Muscle layer of duodenum (tissue), 2 donors: ENCODE data around the gene EXOC2.

ENCODE experiments used
- H3K27ac ChIP-seq: one replicate; pipeline ENCODE4 v1.7.0; 2013; ENCODE audit warnings: mild to moderate bottlenecking, low read length
- H3K27me3 ChIP-seq: one replicate; pipeline ENCODE4 v1.7.0; 2013; ENCODE audit warnings: low read depth, mild to moderate bottlenecking, control low read depth, low read length
- H3K36me3 ChIP-seq, 2 donors: one replicate each; pipeline ENCODE4 v1.7.0; 2013; ENCODE audit warnings: low read length in 2 of 2, control low read depth in 1 of 2, mild to moderate bottlenecking in 1 of 2; ENCODE audit not compliant: insufficient read depth in 2 of 2, control insufficient read depth in 1 of 2
- H3K4me1 ChIP-seq, 2 donors: one replicate each; pipeline ENCODE4 v1.7.0; 2013; ENCODE audit warnings: low read length in 2 of 2, mild to moderate bottlenecking in 2 of 2, control low read depth in 1 of 2, moderate library complexity in 1 of 2; ENCODE audit not compliant: insufficient read depth in 2 of 2, control insufficient read depth in 1 of 2
- H3K4me3 ChIP-seq, 2 donors: one replicate each; pipeline ENCODE4 v1.7.0; 2013; ENCODE audit warnings: low read length in 2 of 2, low read depth in 1 of 2, mild to moderate bottlenecking in 1 of 2
- H3K9me3 ChIP-seq, 2 donors: one replicate each; pipeline ENCODE4 v1.7.0; 2013; ENCODE audit warnings: low read length in 2 of 2, control low read depth in 1 of 2, mild to moderate bottlenecking in 1 of 2; ENCODE audit not compliant: control insufficient read depth in 1 of 2
- donor health status: healthy.

The EXOC2 gene

GRCh38 chr6:502761-503160 lies 190.2 kb downstream of the EXOC2 start:
- Histone ChIP-seq H3K4me1 (no peaks in the 10 kb centered on the region), H3K4me3 (no peak overlapping the region), H3K36me3 (peaks cover 0 to 24% of the 10 kb centered on the region in 2 donors), H3K27me3 (no peaks in the 10 kb centered on the region), H3K9me3 (no peaks in the 10 kb centered on the region), H3K27ac (no peak overlapping the region)

DNA sequence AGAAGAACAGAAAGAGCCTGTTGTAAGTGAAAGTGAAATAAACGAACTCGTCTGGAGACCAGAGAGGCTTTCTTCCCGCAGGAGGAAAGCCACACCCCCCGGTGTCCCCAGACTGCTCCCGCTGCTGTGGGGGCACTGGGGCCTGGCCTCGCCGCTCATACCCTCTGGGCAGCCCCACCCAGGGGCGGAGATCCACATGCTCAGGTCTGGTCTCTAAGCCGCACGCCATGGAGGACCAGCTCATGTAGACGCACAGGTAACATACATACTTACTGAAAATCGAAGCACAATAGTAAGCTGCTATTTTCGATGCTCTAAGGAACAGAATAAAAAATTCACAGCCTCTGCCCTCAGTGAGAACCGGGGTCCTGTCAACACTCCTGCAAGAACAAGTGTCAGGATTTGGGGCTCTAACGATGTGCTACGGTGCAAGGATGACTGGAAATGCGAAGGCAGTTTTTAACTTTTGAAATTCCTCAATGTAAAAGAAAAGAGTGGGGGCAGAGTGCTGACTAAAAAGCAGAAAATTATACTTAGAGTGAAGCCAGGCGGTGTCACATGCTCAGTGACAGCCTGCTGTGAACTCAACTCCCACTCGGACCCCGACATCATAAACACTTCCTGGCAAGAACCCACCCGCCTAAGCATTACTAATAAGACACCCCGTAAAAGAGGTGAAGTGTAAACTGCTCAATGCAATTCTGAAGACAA lies 190.9 kb downstream of the EXOC2 start:
- no peaks in the 10 kb centered on the region for H3K9me3 ChIP-seq
- H3K4me1 ChIP-seq: no peaks in the 10 kb centered on the region
- no peaks in the 10 kb centered on the region for H3K27me3 ChIP-seq
- no peak overlapping the region for H3K27ac ChIP-seq
- H3K36me3 ChIP-seq: peaks cover 0 to 24% of the 10 kb centered on the region in 2 donors
- H3K4me3 ChIP-seq: no peak overlapping the region

- Histone ChIP-seq H3K27me3 (no peaks in the 10 kb centered on the region), H3K4me3 (no peak overlapping the region), H3K36me3 (peaks cover 0 to 25% of the 10 kb centered on the region in 2 donors), H3K9me3 (no peaks in the 10 kb centered on the region), H3K4me1 (no peaks in the 10 kb centered on the region), H3K27ac (no peak overlapping the region)
These were observed 193.3 kb downstream of the EXOC2 start for GRCh38 chr6:499617-500016.

GRCh38 chr6:498795-499231 lies 194.1 kb downstream of the EXOC2 start:
- H3K4me3 ChIP-seq: no peak overlapping the region
- H3K36me3 ChIP-seq: peaks cover under 1 to 21% of the 10 kb centered on the region in 2 donors
- no peaks in the 10 kb centered on the region for H3K27me3 ChIP-seq
- H3K4me1 ChIP-seq: no peaks in the 10 kb centered on the region
- no peak overlapping the region for H3K27ac ChIP-seq
- H3K9me3 ChIP-seq: no peaks in the 10 kb centered on the region

- Histone ChIP-seq H3K27me3 (no peaks in the 10 kb centered on the region), H3K36me3 (peaks cover 10 to 26% of the 10 kb centered on the region in 2 donors), H3K4me1 (no peaks in the 10 kb centered on the region), H3K4me3 (no peak overlapping the region), H3K27ac (no peak overlapping the region), H3K9me3 (no peaks in the 10 kb centered on the region)
These were observed 195.7 kb downstream of the EXOC2 start for GRCh38 chr6:497258-497657.

DNA sequence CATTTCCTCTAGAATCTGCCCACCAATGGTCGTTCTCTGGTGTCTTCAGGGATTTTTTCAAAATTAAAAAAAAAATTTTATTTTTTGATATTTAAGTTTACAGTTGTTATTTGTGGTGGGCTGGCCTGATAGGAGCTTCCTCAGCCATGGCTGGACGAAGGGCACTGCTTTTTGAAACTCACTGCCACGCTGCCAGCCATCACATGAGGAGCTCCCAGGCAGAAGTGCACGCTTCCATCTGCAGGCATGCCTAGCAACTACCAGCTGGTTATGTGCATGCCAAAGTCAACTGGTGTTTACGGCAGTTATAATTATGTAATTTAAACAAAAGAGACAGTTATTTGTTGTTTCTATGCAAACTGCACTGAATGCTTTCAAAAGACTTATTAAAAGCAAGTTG lies 196.3 kb downstream of the EXOC2 start:
- H3K27ac ChIP-seq: no peak overlapping the region
- no peak overlapping the region for H3K4me3 ChIP-seq
- no peaks in the 10 kb centered on the region for H3K27me3 ChIP-seq

GRCh38 chr6:494394-494793 lies 198.5 kb downstream of the EXOC2 start:
- peaks cover 10 to 41% of the 10 kb centered on the region in 2 donors for H3K36me3 ChIP-seq
- H3K27ac ChIP-seq: no peak overlapping the region
- H3K4me3 ChIP-seq: no peak overlapping the region
- H3K4me1 ChIP-seq: no peaks in the 10 kb centered on the region
- H3K27me3 ChIP-seq: no peaks in the 10 kb centered on the region
- H3K9me3 ChIP-seq: no peaks in the 10 kb centered on the region

More for the DNA sequence above, 196.3 kb downstream of the EXOC2 start:
- peaks cover 10 to 26% of the 10 kb centered on the region in 2 donors for H3K36me3 ChIP-seq
- no peaks in the 10 kb centered on the region for H3K9me3 ChIP-seq
- H3K4me1 ChIP-seq: no peaks in the 10 kb centered on the region

DNA sequence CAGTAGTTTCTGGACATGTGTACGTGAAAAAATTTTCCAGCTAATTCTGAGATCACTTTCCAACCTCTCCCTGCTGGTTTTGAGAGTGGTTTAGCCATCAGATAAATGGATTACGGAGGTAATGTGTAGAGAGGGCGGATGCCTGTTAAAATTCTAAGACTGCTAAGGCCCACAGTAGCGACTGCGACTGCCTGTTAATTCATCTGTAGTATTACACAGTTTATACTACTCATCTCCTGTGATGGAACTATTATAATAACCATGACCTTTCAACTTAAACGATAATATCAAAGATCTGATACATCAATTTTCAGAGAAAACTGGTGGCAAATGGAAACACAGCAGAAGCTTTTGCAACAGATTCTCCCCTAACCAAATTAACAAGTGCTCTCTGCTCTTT lies 199.1 kb downstream of the EXOC2 start:
- H3K4me1 ChIP-seq: no peaks in the 10 kb centered on the region
- H3K4me3 ChIP-seq: no peak overlapping the region
- H3K27ac ChIP-seq: no peak overlapping the region
- H3K9me3 ChIP-seq: no peaks in the 10 kb centered on the region
- no peaks in the 10 kb centered on the region for H3K27me3 ChIP-seq
- peaks cover 10 to 40% of the 10 kb centered on the region in 2 donors for H3K36me3 ChIP-seq

GRCh38 chr6:492816-493414 lies 200.0 kb downstream of the EXOC2 start:
- no peaks in the 10 kb centered on the region for H3K4me1 ChIP-seq
- no peaks in the 10 kb centered on the region for H3K9me3 ChIP-seq
- H3K4me3 ChIP-seq: no peak overlapping the region
- peaks cover 10 to 43% of the 10 kb centered on the region in 2 donors for H3K36me3 ChIP-seq
- no peak overlapping the region for H3K27ac ChIP-seq
- no peaks in the 10 kb centered on the region for H3K27me3 ChIP-seq

DNA sequence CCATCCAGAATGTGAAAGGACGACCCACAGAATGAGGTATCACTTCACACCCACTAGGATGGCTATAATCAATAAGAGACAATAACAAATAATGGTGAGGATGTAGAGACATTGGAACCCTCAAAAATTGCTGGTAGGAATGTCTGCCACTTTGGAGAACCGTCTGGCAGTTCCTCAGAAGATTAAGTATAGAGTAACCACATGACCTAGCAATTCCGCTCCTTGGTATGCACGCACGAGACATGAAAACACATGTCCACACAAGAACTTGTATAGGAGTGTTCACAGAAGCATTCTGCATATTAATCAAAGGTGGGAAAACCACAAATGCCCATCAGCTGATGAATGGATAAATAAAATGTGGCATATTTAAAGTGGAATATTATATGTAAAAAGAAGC lies 200.8 kb downstream of the EXOC2 start:
- Histone ChIP-seq H3K9me3 (no peaks in the 10 kb centered on the region), H3K27ac (no peak overlapping the region), H3K4me1 (no peaks in the 10 kb centered on the region), H3K4me3 (no peak overlapping the region), H3K27me3 (no peaks in the 10 kb centered on the region), H3K36me3 (peaks cover 10 to 45% of the 10 kb centered on the region in 2 donors)

- Histone ChIP-seq H3K27ac (no peak overlapping the region), H3K9me3 (no peaks in the 10 kb centered on the region), H3K27me3 (no peaks in the 10 kb centered on the region)
These were observed 201.7 kb downstream of the EXOC2 start for GRCh38 chr6:491233-491632.

More at GRCh38 chr6:491233-491632, 201.7 kb downstream of the EXOC2 start:
- Histone ChIP-seq H3K36me3 (peaks cover 10 to 48% of the 10 kb centered on the region in 2 donors), H3K4me3 (no peak overlapping the region), H3K4me1 (no peaks in the 10 kb centered on the region)
